Keratinocyte (primary cell): ENCODE data around the gene MPC1. TPM values are rescaled to one million over a fixed set of nuclear protein-coding genes. Genes with fewer than 3 reads are reported as not detected.

Experiments used
- DNase-seq: peaks from one replicate; pipeline ENCODE4 v3.0.0-alpha.2; 2011; ENCODE audit warnings: low read depth, missing footprints, low spot score
- FAIRE-seq: peaks from 2 replicates; lab custom pipeline; 2011; peaks lifted over from hg19 to GRCh38; lab: Jason Lieb, UNC
- H2AFZ ChIP-seq: 2 replicates; pipeline ENCODE4 v1.6.0; 2012; ENCODE audit warnings: low read length, control low read depth, inconsistent platforms; ENCODE audit not compliant: control insufficient read depth
- H3K27ac ChIP-seq: 2 replicates; pipeline ENCODE4 v1.5.1; 2011; ENCODE audit warnings: low read length; ENCODE audit not compliant: control insufficient read depth, insufficient read depth
- H3K27me3 ChIP-seq: 3 replicates; pipeline ENCODE4 v1.6.0; 2011; ENCODE audit warnings: low read length; ENCODE audit not compliant: control insufficient read depth, insufficient read depth; ENCODE audit errors: extremely low read depth
- H3K36me3 ChIP-seq, 2 experiments: 2 replicates in 1 of 2; 3 replicates in 1 of 2; pipeline ENCODE4 v1.5.1; 2011; ENCODE audit warnings: low read length in 2 of 2, mild to moderate bottlenecking in 1 of 2; ENCODE audit not compliant: control insufficient read depth in 2 of 2, insufficient read depth in 2 of 2; ENCODE audit errors: extremely low read depth in 1 of 2
- H3K4me1 ChIP-seq: 3 replicates; pipeline ENCODE4 v1.5.1; 2011; ENCODE audit warnings: low read length; ENCODE audit not compliant: control insufficient read depth, insufficient read depth; ENCODE audit errors: extremely low read depth
- H3K4me2 ChIP-seq: 3 replicates; pipeline ENCODE4 v1.6.0; 2011; ENCODE audit warnings: low read depth, low read length; ENCODE audit not compliant: control insufficient read depth, insufficient read depth; ENCODE audit errors: extremely low read depth
- H3K4me3 ChIP-seq, 3 experiments: fragments of 200-600 bp in 1 of 3; sonication (generic) in 1 of 3; 2 replicates in 2 of 3; 3 replicates in 1 of 3; pipeline ENCODE4 v1.5.1; 2011 to 2016; ENCODE audit warnings: low read length in 3 of 3, mild to moderate bottlenecking in 3 of 3, control low read depth in 2 of 3, inconsistent platforms in 1 of 3, low read depth in 1 of 3, mixed read lengths in 1 of 3, mixed run types in 1 of 3, moderate library complexity in 1 of 3; ENCODE audit not compliant: control insufficient read depth in 2 of 3, insufficient read depth in 2 of 3; ENCODE audit errors: extremely low read depth in 1 of 3
- H3K79me2 ChIP-seq: 2 replicates; pipeline ENCODE4 v1.6.0; 2012; ENCODE audit warnings: low read length; ENCODE audit not compliant: control insufficient read depth, insufficient read depth
- H3K9ac ChIP-seq: 3 replicates; pipeline ENCODE4 v1.6.0; 2011; ENCODE audit warnings: low read length; ENCODE audit not compliant: control insufficient read depth, insufficient read depth; ENCODE audit errors: extremely low read depth
- H3K9me1 ChIP-seq: 3 replicates; pipeline ENCODE4 v1.6.0; 2011; ENCODE audit warnings: low read length; ENCODE audit not compliant: control insufficient read depth, insufficient read depth; ENCODE audit errors: extremely low read depth
- H3K9me3 ChIP-seq: 2 replicates; pipeline ENCODE4 v1.5.1; 2012; ENCODE audit warnings: low read depth, low read length; ENCODE audit not compliant: control insufficient read depth
- H4K20me1 ChIP-seq: 3 replicates; pipeline ENCODE4 v1.6.0; 2011; ENCODE audit warnings: low read length; ENCODE audit not compliant: control insufficient read depth, insufficient read depth; ENCODE audit errors: extremely low read depth
- CTCF ChIP-seq, 3 experiments: IDR thresholded peaks in 1 of 3; conservative IDR thresholded peaks in 1 of 3; optimal IDR thresholded peaks in 1 of 3; 2 replicates in 2 of 3; 3 replicates in 1 of 3; pipeline versions ENCODE3 to v1.5.1; 2011; ENCODE audit warnings: low read length in 3 of 3, mild to moderate bottlenecking in 3 of 3, moderate library complexity in 2 of 3, control low read depth in 1 of 3, inconsistent platforms in 1 of 3; ENCODE audit not compliant: insufficient read depth in 2 of 3; ENCODE audit errors: extremely low read depth in 1 of 3
- EZH2 ChIP-seq: IDR thresholded peaks from one replicate; pipeline ENCODE4 v1.6.1; 2012; ENCODE audit warnings: inconsistent platforms, mild to moderate bottlenecking, low read length, moderate library complexity
- dilution Hi-C: fragments of 300-500 bp; cut with MboI; formaldehyde crosslinking; loops from one replicate; pipeline ENCODE4 v1.7.0; 2020; ENCODE audit warnings: low sequenced_read_pairs; ENCODE audit not compliant: extremely low pct_ligation_motif_present
- polyA plus RNA-seq, 5 experiments: library from polyadenylated mRNA; depleted of rRNA in 3 of 5; stranded (reverse) in 3 of 5; stranded (forward) in 1 of 5; unstranded in 1 of 5; fragments of >200 nt; gene quantifications; 1 replicate in 1 of 5; 2 replicates in 3 of 5; 3 replicates in 1 of 5; pipeline versions ENCODE4 v1.2.1 to v1.2.3, GENCODE V29; 2011 to 2012; ENCODE audit warnings: missing spikeins in 2 of 5, low read depth in 1 of 5, low replicate concordance in 1 of 5

The MPC1 gene
- polyA plus RNA-seq, 1 donor (not counting 4 experiments of a cell fraction or from before 2014, with no cell fraction given) = 26.4 TPM

- no peaks in the 10 kb centered on the region for H3K27me3 ChIP-seq
- no peaks in the 10 kb centered on the region for H3K9me3 ChIP-seq
- TF ChIP-seq EZH2 = no peak
- TF ChIP-seq CTCF (optimal IDR thresholded peaks at IDR 0.05 in 1 of 3, IDR thresholded peaks at IDR 0.05 in 1 of 3, conservative IDR thresholded peaks at IDR 0.05 in 1 of 3; ENCODE audit: extremely low read depth in 1 of 3, insufficient read depth in 2 of 3, low read length in 3 of 3) = no peak
- DNase-seq (no peak), FAIRE-seq (no peak)
- dilution Hi-C loops = no loop called here
- H3K9ac ChIP-seq = no peak overlapping the region
- no peaks in the 10 kb centered on the region for H3K9me1 ChIP-seq
- H3K36me3 ChIP-seq = no peaks in the 10 kb centered on the region
- H2AFZ ChIP-seq = no peak overlapping the region
- H3K27ac ChIP-seq = no peak overlapping the region
- H3K4me2 ChIP-seq = no peak overlapping the region
- no peaks in the 10 kb centered on the region for H3K79me2 ChIP-seq
- no peaks in the 10 kb centered on the region for H3K4me1 ChIP-seq
- no peak overlapping the region for H3K4me3 ChIP-seq
- H4K20me1 ChIP-seq = no peaks in the 10 kb centered on the region
These were observed 30.2 kb upstream of the MPC1 start for GRCh38 chr6:166412911-166413384.

GRCh38 chr6:166412156-166412910 is 29.6 kb upstream of the MPC1 start:
- H3K4me2 ChIP-seq = no peak overlapping the region
- no peak overlapping the region for H2AFZ ChIP-seq
- no peak for DNase-seq
- H3K27ac ChIP-seq = no peak overlapping the region
- FAIRE-seq = no peak
- H3K36me3 ChIP-seq = no peaks in the 10 kb centered on the region
- no peaks in the 10 kb centered on the region for H3K9me3 ChIP-seq
- no peaks in the 10 kb centered on the region for H3K9me1 ChIP-seq
- TF ChIP-seq EZH2 (no peak), CTCF (optimal IDR thresholded peaks at IDR 0.05 in 1 of 3, IDR thresholded peaks at IDR 0.05 in 1 of 3, conservative IDR thresholded peaks at IDR 0.05 in 1 of 3; ENCODE audit: extremely low read depth in 1 of 3, insufficient read depth in 2 of 3, low read length in 3 of 3) (no peak)
- no peak overlapping the region for H3K4me3 ChIP-seq
- H3K27me3 ChIP-seq = no peaks in the 10 kb centered on the region
- H3K79me2 ChIP-seq = no peaks in the 10 kb centered on the region
- dilution Hi-C loops = no loop called here
- no peak overlapping the region for H3K9ac ChIP-seq
- no peaks in the 10 kb centered on the region for H4K20me1 ChIP-seq
- no peaks in the 10 kb centered on the region for H3K4me1 ChIP-seq
